HEK293 (cell line): ENCODE measurements around the gene TBPL1.

Source experiments
- CTCF ChIA-PET: fragments of 350-600 bp; formaldehyde crosslinking; extraction: SDS; loops from one replicate; lab custom pipeline; 2021; ENCODE audit warnings: antibody characterized with exemption; lab: Yijun Ruan, JAX
- POLR2A ChIA-PET: fragments of 300-600 bp; formaldehyde crosslinking; extraction: SDS; loops from one replicate; lab custom pipeline; 2020; ENCODE audit warnings: antibody characterized with exemption, inconsistent platforms; lab: Yijun Ruan, JAX
- H3K27ac ChIP-seq: fragments of 200-500 bp; sonication (Bioruptor generic); 2 replicates; pipeline ENCODE4 v1.5.1; 2014; ENCODE audit warnings: low read depth, low read length, control low read depth, inconsistent platforms; ENCODE audit errors: extremely low read depth
- H3K36me3 ChIP-seq, 2 experiments: fragments of 200-500 bp in 1 of 2; sonication (Bioruptor generic) in 1 of 2; 1 replicate in 1 of 2; 2 replicates in 1 of 2; pipeline ENCODE4 v1.5.1; 2014 to 2017; ENCODE audit warnings: inconsistent platforms in 2 of 2, low read length in 2 of 2; ENCODE audit not compliant: control insufficient read depth in 2 of 2, insufficient read depth in 1 of 2
- H3K4me1 ChIP-seq: fragments of 200-500 bp; sonication (Bioruptor generic); 2 replicates; pipeline ENCODE4 v1.5.1; 2014; ENCODE audit warnings: mild to moderate bottlenecking, low read length, inconsistent platforms; ENCODE audit not compliant: control insufficient read depth, insufficient read depth
- H3K4me3 ChIP-seq: 2 replicates; pipeline ENCODE4 v1.5.1; 2011; ENCODE audit warnings: low read depth, mild to moderate bottlenecking, control low read depth, low read length, moderate library complexity
- H3K9me3 ChIP-seq: fragments of 200-500 bp; sonication (Bioruptor generic); 2 replicates; pipeline ENCODE4 v1.5.1; 2014; ENCODE audit warnings: low read depth, low read length, inconsistent platforms; ENCODE audit not compliant: control insufficient read depth, insufficient read depth
- AEBP2 ChIP-seq: fragments of 450-650 bp; formaldehyde crosslinking; IDR thresholded peaks from 2 replicates; pipeline ENCODE4 v1.5.1; 2016; ENCODE audit warnings: missing biosample characterization, missing genetic modification characterization, borderline replicate concordance
- GFI1B ChIP-seq: fragments of 450-650 bp; formaldehyde crosslinking; IDR thresholded peaks from 2 replicates; pipeline ENCODE4 v1.5.1; 2016; ENCODE audit warnings: missing biosample characterization, missing genetic modification characterization
- HIC1 ChIP-seq: fragments of 450-650 bp; formaldehyde crosslinking; IDR thresholded peaks from 2 replicates; pipeline ENCODE4 v1.5.1; 2016; ENCODE audit warnings: missing biosample characterization, missing genetic modification characterization
- KLF17 ChIP-seq: fragments of 450-650 bp; formaldehyde crosslinking; IDR thresholded peaks from 2 replicates; pipeline ENCODE4 v1.5.1; 2016; ENCODE audit warnings: missing biosample characterization, missing genetic modification characterization
- OSR2 ChIP-seq: fragments of 450-650 bp; formaldehyde crosslinking; IDR thresholded peaks from 2 replicates; pipeline ENCODE4 v1.5.1; 2016; ENCODE audit warnings: missing biosample characterization, missing genetic modification characterization
- PRDM6 ChIP-seq: fragments of 450-650 bp; formaldehyde crosslinking; IDR thresholded peaks from 2 replicates; pipeline ENCODE4 v1.5.1; 2017; ENCODE audit warnings: missing biosample characterization, missing genetic modification characterization
- ZBTB8A ChIP-seq: fragments of 450-650 bp; formaldehyde crosslinking; IDR thresholded peaks from 2 replicates; pipeline ENCODE4 v1.5.1; 2016; ENCODE audit warnings: missing biosample characterization, missing genetic modification characterization
- ZNF146 ChIP-seq: fragments of 450-650 bp; formaldehyde crosslinking; IDR thresholded peaks from 2 replicates; pipeline ENCODE4 v1.5.1; 2016; ENCODE audit warnings: missing biosample characterization, missing genetic modification characterization
- ZNF449 ChIP-seq: fragments of 450-650 bp; formaldehyde crosslinking; IDR thresholded peaks from 2 replicates; pipeline ENCODE4 v1.5.1; 2017; ENCODE audit warnings: missing biosample characterization, mild to moderate bottlenecking, missing genetic modification characterization, moderate library complexity
- ZNF580 ChIP-seq: fragments of 450-650 bp; formaldehyde crosslinking; IDR thresholded peaks from 2 replicates; pipeline ENCODE4 v1.5.1; 2016; ENCODE audit warnings: missing biosample characterization, missing genetic modification characterization
- ZNF658 ChIP-seq: fragments of 450-650 bp; formaldehyde crosslinking; IDR thresholded peaks from 2 replicates; pipeline ENCODE4; 2016; ENCODE audit warnings: missing biosample characterization, missing genetic modification characterization
- ZNF707 ChIP-seq: fragments of 450-650 bp; formaldehyde crosslinking; IDR thresholded peaks from 2 replicates; pipeline ENCODE4 v1.5.1; 2016; ENCODE audit warnings: missing biosample characterization, missing genetic modification characterization
- ZXDB ChIP-seq: fragments of 450-650 bp; formaldehyde crosslinking; IDR thresholded peaks from 2 replicates; pipeline ENCODE4 v1.5.1; 2016; ENCODE audit warnings: missing biosample characterization, missing genetic modification characterization
- TF ChIP-seq, protein P1 (sequence below): fragments of 450-650 bp; formaldehyde crosslinking; IDR thresholded peaks from 2 replicates; pipeline ENCODE4 v1.5.1; 2016; ENCODE audit warnings: missing biosample characterization, missing genetic modification characterization
- TF ChIP-seq, protein P2 (sequence below): fragments of 450-650 bp; formaldehyde crosslinking; IDR thresholded peaks from 2 replicates; pipeline ENCODE4; 2016; ENCODE audit warnings: missing biosample characterization, missing genetic modification characterization

Gene TBPL1

GRCh38 chr6:133995758-133996157, 42.7 kb downstream of the TBPL1 start (continued):
- TF ChIP-seq KLF17 (tag by site-specific recombination) (no peak), HIC1 (tag by site-specific recombination) (no peak), OSR2 (no peak)
- TF ChIP-seq, protein P1, sequence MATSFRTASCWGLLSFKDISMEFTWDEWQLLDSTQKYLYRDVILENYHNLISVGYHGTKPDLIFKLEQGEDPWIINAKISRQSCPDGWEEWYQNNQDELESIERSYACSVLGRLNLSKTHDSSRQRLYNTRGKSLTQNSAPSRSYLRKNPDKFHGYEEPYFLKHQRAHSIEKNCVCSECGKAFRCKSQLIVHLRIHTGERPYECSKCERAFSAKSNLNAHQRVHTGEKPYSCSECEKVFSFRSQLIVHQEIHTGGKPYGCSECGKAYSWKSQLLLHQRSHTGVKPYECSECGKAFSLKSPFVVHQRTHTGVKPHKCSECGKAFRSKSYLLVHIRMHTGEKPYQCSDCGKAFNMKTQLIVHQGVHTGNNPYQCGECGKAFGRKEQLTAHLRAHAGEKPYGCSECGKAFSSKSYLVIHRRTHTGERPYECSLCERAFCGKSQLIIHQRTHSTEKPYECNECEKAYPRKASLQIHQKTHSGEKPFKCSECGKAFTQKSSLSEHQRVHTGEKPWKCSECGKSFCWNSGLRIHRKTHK (tag by site-specific recombination): no peak

DNA sequence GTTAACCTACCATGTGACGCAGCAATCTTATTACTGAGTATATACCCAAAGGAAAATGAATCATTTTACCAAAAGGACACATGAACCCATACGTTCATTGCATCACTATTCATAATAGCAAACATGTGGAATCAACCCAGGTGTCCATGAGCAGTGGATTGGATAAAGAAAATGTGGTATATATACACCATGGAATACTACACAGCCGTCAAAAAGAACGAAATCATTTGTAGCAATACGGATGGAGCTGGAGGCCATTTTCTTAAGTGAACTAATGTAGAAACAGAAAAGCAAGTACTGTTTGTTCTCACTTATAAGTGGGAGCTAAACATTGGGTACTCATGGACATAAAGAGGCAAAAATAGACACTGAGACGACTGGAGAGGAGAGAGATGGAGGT, 44.2 kb downstream of the TBPL1 start:
- POLR2A ChIA-PET: interaction anchor here (1.1 kb wide), 1 partner anchor 12 kb away, joined by 5 read pairs; no protein-coding TSS in a partner anchor
- Histone ChIP-seq H3K27ac (no peak overlapping the region), H3K9me3 (no peaks in the 10 kb centered on the region), H3K4me1 (no peaks in the 10 kb centered on the region), H3K4me3 (no peak overlapping the region), H3K36me3 (no peaks in the 10 kb centered on the region)
- TF ChIP-seq ZNF580 (0 out of 2 replicates have a peak, but pooled peaks have one; percentile 47), PRDM6 (tag by site-specific recombination) (no peak), ZNF658 (no peak), GFI1B (tag by site-specific recombination) (no peak), ZXDB (tag by site-specific recombination) (no peak), ZNF146 (tag by site-specific recombination) (peak; percentile 95), ZNF449 (tag by site-specific recombination) (no peak), ZBTB8A (tag by site-specific recombination) (no peak), AEBP2 (tag by site-specific recombination) (no peak), ZNF707 (tag by site-specific recombination) (no peak)
- TF ChIP-seq, protein P2, sequence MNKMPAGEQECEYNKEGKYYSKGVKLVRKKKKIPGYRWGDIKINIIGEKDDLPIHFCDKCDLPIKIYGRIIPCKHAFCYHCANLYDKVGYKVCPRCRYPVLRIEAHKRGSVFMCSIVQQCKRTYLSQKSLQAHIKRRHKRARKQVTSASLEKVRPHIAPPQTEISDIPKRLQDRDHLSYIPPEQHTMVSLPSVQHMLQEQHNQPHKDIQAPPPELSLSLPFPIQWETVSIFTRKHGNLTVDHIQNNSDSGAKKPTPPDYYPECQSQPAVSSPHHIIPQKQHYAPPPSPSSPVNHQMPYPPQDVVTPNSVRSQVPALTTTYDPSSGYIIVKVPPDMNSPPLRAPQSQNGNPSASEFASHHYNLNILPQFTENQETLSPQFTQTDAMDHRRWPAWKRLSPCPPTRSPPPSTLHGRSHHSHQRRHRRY: no peak
- CTCF ChIA-PET: interaction anchor here (0.7 to 2.1 kb wide), 5 partner anchors 24 to 114 kb away, joined by 3 to 11 read pairs (median 9); no protein-coding TSS in a partner anchor
